ENCODE measurements around the gene CTNS.
A peak's percentile ranks its signal among the peaks of the same experiment; 100 is the strongest.
"Not testable (repeated sequence)": the region's sequence is repeated elsewhere in the genome, so short reads cannot be mapped to it uniquely, and the experiment has no call there.

The CTNS gene

GRCh38 chr17:3688027-3688553 lies 51.5 kb downstream of the CTNS start:
- no peak for DNase-seq
- ATAC-seq = no peak

GRCh38 chr17:3688852-3689261 lies 52.3 kb downstream of the CTNS start:
- no peak for DNase-seq
- ATAC-seq = no peak

- ATAC-seq = no peak
- DNase-seq = no peak
These were observed 52.9 kb downstream of the CTNS start for GRCh38 chr17:3689262-3690093.

- ATAC-seq = no peak
- DNase-seq = no peak
These were observed 53.6 kb downstream of the CTNS start for GRCh38 chr17:3690094-3690715.

- ATAC-seq (no peak), DNase-seq (no peak)
These were observed 55.1 kb downstream of the CTNS start for GRCh38 chr17:3691617-3692067.

GRCh38 chr17:3692346-3692745 lies 55.8 kb downstream of the CTNS start:
- no peak for ATAC-seq
- no peak for DNase-seq

- ATAC-seq (no peak), DNase-seq (no peak)
These were observed 56.6 kb downstream of the CTNS start for GRCh38 chr17:3693141-3693540.

GRCh38 chr17:3693829-3694231 lies 57.3 kb downstream of the CTNS start:
- peak; percentile 70 for DNase-seq
- peak; percentile 72 for ATAC-seq

- ATAC-seq (no peak), DNase-seq (no peak)
These were observed 58.7 kb downstream of the CTNS start for GRCh38 chr17:3695129-3695722.

GRCh38 chr17:3695723-3696411 lies 59.3 kb downstream of the CTNS start, which contains the start of gene P2RX5:
P2RX5 (minus strand) TSS chr17:3696155; CDS start chr17:3696005, 150 bp downstream.
- peak; percentile 29 for ATAC-seq
- DNase-seq = peak; percentile 59

- DNase-seq (no peak), ATAC-seq (no peak)
These were observed 60.5 kb downstream of the CTNS start for GRCh38 chr17:3697103-3697476.

GRCh38 chr17:3698139-3698538 lies 61.6 kb downstream of the CTNS start:
- ATAC-seq = no peak
- DNase-seq = no peak

GRCh38 chr17:3699951-3700350 lies 63.4 kb downstream of the CTNS start:
- no peak for DNase-seq
- no peak for ATAC-seq

GRCh38 chr17:3702041-3702539 lies 65.5 kb downstream of the CTNS start:
- not testable (repeated sequence) for ATAC-seq, DNase-seq

- DNase-seq (no peak), ATAC-seq (no peak)
These were observed 68.6 kb downstream of the CTNS start for GRCh38 chr17:3704931-3705717.

- not testable (repeated sequence) for DNase-seq, ATAC-seq
These were observed 69.1 kb downstream of the CTNS start for GRCh38 chr17:3705718-3705984.

- ATAC-seq (no peak), DNase-seq (no peak)
These were observed 71.8 kb downstream of the CTNS start for GRCh38 chr17:3708366-3708765.

GRCh38 chr17:3710951-3711383 lies 74.4 kb downstream of the CTNS start:
- DNase-seq (peak; percentile 69), ATAC-seq (peak; percentile 100)

All from stimulated activated naive CD8-positive, alpha-beta T cell treated with anti-CD3 and anti-CD28 coated beads, Interleukin-15, Interleukin-2, amounts not matched to agents 100 U/mL and 50 U/mL, for 24 hours (primary cell).